GM12873 (cell line): ENCODE measurements around the gene INO80D.

ENCODE experiments used
- TF ChIP-seq, protein P1 (sequence below): IDR thresholded peaks from 2 replicates; pipeline ENCODE4 v1.5.1; 2012; ENCODE audit warnings: low read depth, mild to moderate bottlenecking, moderate library complexity, low read length, control low read depth; ENCODE audit not compliant: insufficient read depth; ENCODE audit errors: missing control alignments

Gene INO80D

DNA sequence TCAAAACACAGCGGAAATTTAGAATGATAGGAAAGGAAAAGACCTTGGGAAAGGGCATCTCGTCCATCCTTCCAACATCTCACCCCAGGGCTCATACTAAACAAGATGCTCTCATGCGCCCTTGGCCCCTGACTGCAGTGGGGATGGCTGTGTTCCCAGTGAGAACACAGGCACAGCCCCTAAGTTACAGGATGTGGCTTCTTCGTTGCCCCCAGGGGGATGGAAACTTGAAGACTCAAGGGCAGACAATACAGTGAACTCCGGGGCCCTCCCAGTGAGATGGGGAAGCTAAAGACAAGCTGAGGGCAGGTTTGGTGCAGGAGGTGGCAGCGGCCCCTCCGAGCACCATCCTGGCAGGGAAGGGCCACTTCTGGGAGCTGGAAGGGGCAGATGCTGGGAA is 139.7 kb downstream of the INO80D start:
- TF ChIP-seq, protein P1, sequence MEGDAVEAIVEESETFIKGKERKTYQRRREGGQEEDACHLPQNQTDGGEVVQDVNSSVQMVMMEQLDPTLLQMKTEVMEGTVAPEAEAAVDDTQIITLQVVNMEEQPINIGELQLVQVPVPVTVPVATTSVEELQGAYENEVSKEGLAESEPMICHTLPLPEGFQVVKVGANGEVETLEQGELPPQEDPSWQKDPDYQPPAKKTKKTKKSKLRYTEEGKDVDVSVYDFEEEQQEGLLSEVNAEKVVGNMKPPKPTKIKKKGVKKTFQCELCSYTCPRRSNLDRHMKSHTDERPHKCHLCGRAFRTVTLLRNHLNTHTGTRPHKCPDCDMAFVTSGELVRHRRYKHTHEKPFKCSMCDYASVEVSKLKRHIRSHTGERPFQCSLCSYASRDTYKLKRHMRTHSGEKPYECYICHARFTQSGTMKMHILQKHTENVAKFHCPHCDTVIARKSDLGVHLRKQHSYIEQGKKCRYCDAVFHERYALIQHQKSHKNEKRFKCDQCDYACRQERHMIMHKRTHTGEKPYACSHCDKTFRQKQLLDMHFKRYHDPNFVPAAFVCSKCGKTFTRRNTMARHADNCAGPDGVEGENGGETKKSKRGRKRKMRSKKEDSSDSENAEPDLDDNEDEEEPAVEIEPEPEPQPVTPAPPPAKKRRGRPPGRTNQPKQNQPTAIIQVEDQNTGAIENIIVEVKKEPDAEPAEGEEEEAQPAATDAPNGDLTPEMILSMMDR: no peak
